Panc1 (cell line): ENCODE data around the gene HOXB2. TPM values are rescaled to one million over a fixed set of nuclear protein-coding genes. Genes with fewer than 3 reads are reported as not detected.

ENCODE experiments used
- ATAC-seq: fragments of 200-7000 bp; cut with Tn5 transposase; 2 replicates; pipeline ENCODE4 v1.9.1; 2020; ENCODE audit warnings: mild to moderate bottlenecking, moderate library complexity
- BruUV-seq: library from RNA; stranded (reverse); fragments of 400-500 nt; replicated peaks from 2 replicates; lab custom pipeline; 2021; lab: Mats Ljungman, UMichigan
- CTCF ChIA-PET: fragments of 300-600 bp; sonication (Branson Sonifier 250); formaldehyde crosslinking; loops from one replicate; lab custom pipeline; 2022; ENCODE audit warnings: antibody characterized with exemption; lab: Charles Lee
- POLR2A ChIA-PET: fragments of 300-600 bp; sonication (Branson Sonifier 250); formaldehyde crosslinking; loops from one replicate; lab custom pipeline; 2022; ENCODE audit warnings: antibody characterized with exemption; lab: Charles Lee
- DNase-seq: peaks from one replicate; pipeline ENCODE4 v3.0.0-alpha.2; 2010; ENCODE audit warnings: low read depth, low spot score
- H3K27ac ChIP-seq: 2 replicates; pipeline ENCODE4 v1.5.1; 2011; ENCODE audit warnings: mild to moderate bottlenecking, low read length, inconsistent platforms
- H3K27me3 ChIP-seq: fragments of 200-500 bp; sonication (Bioruptor generic); 2 replicates; pipeline ENCODE4 v1.6.0; 2014; ENCODE audit warnings: low read length, inconsistent platforms; ENCODE audit not compliant: control insufficient read depth, insufficient read depth
- H3K36me3 ChIP-seq: fragments of 200-500 bp; sonication (Bioruptor generic); 2 replicates; pipeline ENCODE4 v1.5.1; 2014; ENCODE audit warnings: inconsistent platforms, mild to moderate bottlenecking, low read length, moderate library complexity; ENCODE audit not compliant: control insufficient read depth, insufficient read depth
- H3K4me1 ChIP-seq: 2 replicates; pipeline ENCODE4 v1.5.1; 2011; ENCODE audit warnings: inconsistent platforms, mild to moderate bottlenecking, low read length, moderate library complexity; ENCODE audit not compliant: control insufficient read depth, insufficient read depth
- H3K4me3 ChIP-seq, 2 experiments: 2 replicates each; pipeline ENCODE4 v1.5.1; 2011 to 2012; ENCODE audit warnings: low read depth in 2 of 2, low read length in 2 of 2, mild to moderate bottlenecking in 2 of 2, inconsistent platforms in 1 of 2, moderate library complexity in 1 of 2
- H3K9me3 ChIP-seq: fragments of 200-500 bp; sonication (Bioruptor generic); 2 replicates; pipeline ENCODE4 v1.5.1; 2014; ENCODE audit warnings: low read depth, mild to moderate bottlenecking, inconsistent platforms, low read length, moderate library complexity; ENCODE audit not compliant: control insufficient read depth, insufficient read depth
- CTCF ChIP-seq: fragments of 450-650 bp; IDR thresholded peaks from 2 replicates; pipeline ENCODE4 v1.5.1; 2017; ENCODE audit warnings: mild to moderate bottlenecking
- POLR2AphosphoS5 ChIP-seq: IDR thresholded peaks from 2 replicates; pipeline ENCODE4 v1.6.1; 2012; ENCODE audit warnings: mild to moderate bottlenecking, low read depth, low read length, moderate library complexity
- SIN3A ChIP-seq: IDR thresholded peaks from 2 replicates; pipeline ENCODE4 v1.6.1; 2012; ENCODE audit warnings: low read depth, mild to moderate bottlenecking, low read length, moderate library complexity, borderline replicate concordance; ENCODE audit not compliant: insufficient read depth
- TCF7L2 ChIP-seq: IDR thresholded peaks from 2 replicates; pipeline ENCODE4 v1.6.1; 2011; ENCODE audit warnings: mild to moderate bottlenecking, low read depth, low read length, inconsistent platforms
- in situ Hi-C: cut with HindIII; loops from 2 replicates; pipeline ENCODE4 v1.10.0; 2016; ENCODE audit warnings: low sequenced_read_pairs, low pct_unique_long_range_greater_than_20kb
- intact Hi-C: fragments of 100-400 bp; cut with micrococcal nuclease; formaldehyde crosslinking; loops from one replicate; pipeline ENCODE4 v1.10.0; 2022; ENCODE audit not compliant: unreplicated experiment
- total RNA-seq: library from RNA; stranded (reverse); gene quantifications from one replicate; pipeline ENCODE4 v1.2.1, GENCODE V29; 2021; ENCODE audit not compliant: unreplicated experiment
- TF ChIP-seq, protein P1 (sequence below), 2 experiments: IDR thresholded peaks; 2 replicates each; pipeline ENCODE4 v1.6.1; 2011 to 2012; ENCODE audit warnings: low read depth in 2 of 2, control low read depth in 1 of 2, low read length in 1 of 2, mild to moderate bottlenecking in 1 of 2, moderate library complexity in 1 of 2; ENCODE audit not compliant: insufficient read depth in 1 of 2

Gene HOXB2
- total RNA-seq, 1 experiment from 2014 or later: 70.1 TPM

- Histone ChIP-seq H3K4me1 (peaks cover 9% of the 10 kb centered on the region; the same call in 1 of the 2 replicates), H3K9me3 (no peaks in the 10 kb centered on the region), H3K4me3 (no peak overlapping the region), H3K36me3 (no peaks in the 10 kb centered on the region), H3K27ac (no peak overlapping the region), H3K27me3 (no peaks in the 10 kb centered on the region)
- BruUV-seq: no TSS peak
- intact Hi-C loops: no loop called here
- TF ChIP-seq SIN3A (no peak), TCF7L2 (no peak), POLR2AphosphoS5 (no peak), CTCF (no peak)
- TF ChIP-seq, protein P1, sequence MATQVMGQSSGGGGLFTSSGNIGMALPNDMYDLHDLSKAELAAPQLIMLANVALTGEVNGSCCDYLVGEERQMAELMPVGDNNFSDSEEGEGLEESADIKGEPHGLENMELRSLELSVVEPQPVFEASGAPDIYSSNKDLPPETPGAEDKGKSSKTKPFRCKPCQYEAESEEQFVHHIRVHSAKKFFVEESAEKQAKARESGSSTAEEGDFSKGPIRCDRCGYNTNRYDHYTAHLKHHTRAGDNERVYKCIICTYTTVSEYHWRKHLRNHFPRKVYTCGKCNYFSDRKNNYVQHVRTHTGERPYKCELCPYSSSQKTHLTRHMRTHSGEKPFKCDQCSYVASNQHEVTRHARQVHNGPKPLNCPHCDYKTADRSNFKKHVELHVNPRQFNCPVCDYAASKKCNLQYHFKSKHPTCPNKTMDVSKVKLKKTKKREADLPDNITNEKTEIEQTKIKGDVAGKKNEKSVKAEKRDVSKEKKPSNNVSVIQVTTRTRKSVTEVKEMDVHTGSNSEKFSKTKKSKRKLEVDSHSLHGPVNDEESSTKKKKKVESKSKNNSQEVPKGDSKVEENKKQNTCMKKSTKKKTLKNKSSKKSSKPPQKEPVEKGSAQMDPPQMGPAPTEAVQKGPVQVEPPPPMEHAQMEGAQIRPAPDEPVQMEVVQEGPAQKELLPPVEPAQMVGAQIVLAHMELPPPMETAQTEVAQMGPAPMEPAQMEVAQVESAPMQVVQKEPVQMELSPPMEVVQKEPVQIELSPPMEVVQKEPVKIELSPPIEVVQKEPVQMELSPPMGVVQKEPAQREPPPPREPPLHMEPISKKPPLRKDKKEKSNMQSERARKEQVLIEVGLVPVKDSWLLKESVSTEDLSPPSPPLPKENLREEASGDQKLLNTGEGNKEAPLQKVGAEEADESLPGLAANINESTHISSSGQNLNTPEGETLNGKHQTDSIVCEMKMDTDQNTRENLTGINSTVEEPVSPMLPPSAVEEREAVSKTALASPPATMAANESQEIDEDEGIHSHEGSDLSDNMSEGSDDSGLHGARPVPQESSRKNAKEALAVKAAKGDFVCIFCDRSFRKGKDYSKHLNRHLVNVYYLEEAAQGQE (IDR thresholded peaks at IDR 0.05; ENCODE audit: insufficient read depth in 1 of 2, low read depth in 2 of 2, low read length in 1 of 2): no peak
- CTCF ChIA-PET: no interaction called here
- POLR2A ChIA-PET: no interaction called here
- in situ Hi-C loops: no loop called here
- ATAC-seq (no peak), DNase-seq (no peak)
Observed at GRCh38 chr17:48526608-48527546, 18.0 kb downstream of the HOXB2 start.

- ATAC-seq (no peak), DNase-seq (no peak)
- Histone ChIP-seq H3K27me3 (no peaks in the 10 kb centered on the region), H3K4me1 (peaks cover 17% of the 10 kb centered on the region), H3K36me3 (no peaks in the 10 kb centered on the region), H3K9me3 (no peaks in the 10 kb centered on the region), H3K4me3 (no peak overlapping the region), H3K27ac (0 out of 2 replicates have a peak overlapping the region, but pooled peaks have one; percentile 10)
- intact Hi-C loops (no loop called here), in situ Hi-C loops (no loop called here)
- TF ChIP-seq SIN3A (no peak), CTCF (no peak), POLR2AphosphoS5 (no peak), TCF7L2 (no peak)
- TF ChIP-seq, protein P1 (IDR thresholded peaks at IDR 0.05; ENCODE audit: insufficient read depth in 1 of 2, low read depth in 2 of 2, low read length in 1 of 2): no peak
- CTCF ChIA-PET: interaction anchor here (1.0 kb wide), 1 partner anchor 17 kb away, joined by 3 read pairs; no protein-coding TSS in a partner anchor
- POLR2A ChIA-PET: no interaction called here
- BruUV-seq: no TSS peak
Observed at GRCh38 chr17:48523010-48523409, 21.9 kb downstream of the HOXB2 start.
